IPS-18c (cell line): ENCODE measurements around the gene PRKCA.
"Not testable (repeated sequence)": the region's sequence is repeated elsewhere in the genome, so short reads cannot be mapped to it uniquely, and the experiment has no call there.

Experiments used
- H3K4me3 ChIP-seq: 2 replicates; pipeline ENCODE4 v1.7.0; 2013; ENCODE audit warnings: low read depth, mild to moderate bottlenecking, low read length, moderate library complexity; ENCODE audit not compliant: insufficient read depth
- H3K9me3 ChIP-seq: one replicate; pipeline ENCODE4 v1.6.1; 2013; ENCODE audit warnings: mild to moderate bottlenecking, low read length, moderate library complexity; ENCODE audit not compliant: control insufficient read depth, insufficient read depth

The PRKCA gene

GRCh38 chr17:66386498-66387351, 84.3 kb downstream of the PRKCA start:
- H3K9me3 ChIP-seq: no peaks in the 10 kb centered on the region
- H3K4me3 ChIP-seq: no peak overlapping the region

- Histone ChIP-seq H3K9me3 (no peaks in the 10 kb centered on the region), H3K4me3 (no peak overlapping the region)
Measured at GRCh38 chr17:66387392-66387981, 85.1 kb downstream of the PRKCA start.

DNA sequence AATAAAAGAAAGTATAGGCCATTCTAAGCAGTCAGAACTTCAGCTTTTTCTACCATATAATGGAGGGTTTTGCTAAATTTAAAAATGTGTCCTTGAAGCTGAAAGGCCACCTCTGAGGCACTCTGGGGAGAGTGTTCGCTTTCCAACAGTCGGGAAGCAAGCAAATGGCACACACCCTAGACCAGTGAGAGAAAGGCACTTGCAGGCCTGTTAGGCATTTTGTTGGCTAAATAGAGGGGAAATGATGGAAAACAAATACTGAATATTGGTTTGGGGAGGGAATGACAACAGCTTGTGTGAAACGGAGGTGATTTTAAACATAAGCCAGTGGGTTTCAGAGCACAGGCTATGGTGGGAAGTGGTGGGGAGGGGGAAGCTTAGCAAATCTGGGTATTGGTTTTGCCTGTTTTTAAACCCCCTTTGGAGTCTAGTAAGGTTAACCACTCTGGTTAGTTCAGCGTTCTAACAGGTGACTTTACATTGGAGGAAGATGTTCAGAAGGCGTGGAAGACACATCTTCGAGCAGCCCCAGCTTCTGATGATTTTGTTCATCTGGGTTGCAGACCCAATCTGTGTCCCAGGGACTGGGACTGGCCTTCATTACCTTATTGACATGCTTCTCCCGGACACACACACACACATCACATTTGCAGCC, 90.5 kb downstream of the PRKCA start:
- H3K4me3 ChIP-seq: no peak overlapping the region
- no peaks in the 10 kb centered on the region for H3K9me3 ChIP-seq

DNA sequence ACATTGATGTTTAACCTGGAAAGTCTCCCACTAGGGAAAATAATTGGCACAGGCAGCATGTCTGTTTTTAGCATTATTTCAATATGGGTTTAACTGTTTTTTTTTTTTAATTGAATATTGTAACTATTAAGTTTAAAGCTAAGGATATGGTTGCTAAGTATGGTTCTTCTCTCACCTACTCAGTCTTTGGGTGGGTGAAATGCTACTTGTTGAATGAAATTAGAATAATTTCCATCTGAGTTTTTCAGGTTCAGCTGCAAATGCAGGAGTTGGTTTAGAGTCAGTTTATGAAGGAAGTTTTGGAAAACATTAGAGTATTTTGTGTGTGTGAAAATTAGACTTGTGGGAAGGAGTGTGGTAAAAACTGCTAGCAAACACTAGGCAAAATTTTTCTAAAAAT, 93.5 kb downstream of the PRKCA start:
- H3K9me3 ChIP-seq: no peaks in the 10 kb centered on the region
- H3K4me3 ChIP-seq: no peak overlapping the region

GRCh38 chr17:66397486-66397885, 95.1 kb downstream of the PRKCA start:
- no peaks in the 10 kb centered on the region for H3K9me3 ChIP-seq
- H3K4me3 ChIP-seq: no peak overlapping the region

- H3K4me3 ChIP-seq: no peak overlapping the region
- H3K9me3 ChIP-seq: no peaks in the 10 kb centered on the region
Measured at GRCh38 chr17:66398059-66398458, 95.6 kb downstream of the PRKCA start.

GRCh38 chr17:66398617-66399016, 96.2 kb downstream of the PRKCA start:
- no peaks in the 10 kb centered on the region for H3K9me3 ChIP-seq
- H3K4me3 ChIP-seq: no peak overlapping the region

- Histone ChIP-seq H3K9me3 (no peaks in the 10 kb centered on the region), H3K4me3 (no peak overlapping the region)
Measured at GRCh38 chr17:66399441-66399840, 97.0 kb downstream of the PRKCA start.

DNA sequence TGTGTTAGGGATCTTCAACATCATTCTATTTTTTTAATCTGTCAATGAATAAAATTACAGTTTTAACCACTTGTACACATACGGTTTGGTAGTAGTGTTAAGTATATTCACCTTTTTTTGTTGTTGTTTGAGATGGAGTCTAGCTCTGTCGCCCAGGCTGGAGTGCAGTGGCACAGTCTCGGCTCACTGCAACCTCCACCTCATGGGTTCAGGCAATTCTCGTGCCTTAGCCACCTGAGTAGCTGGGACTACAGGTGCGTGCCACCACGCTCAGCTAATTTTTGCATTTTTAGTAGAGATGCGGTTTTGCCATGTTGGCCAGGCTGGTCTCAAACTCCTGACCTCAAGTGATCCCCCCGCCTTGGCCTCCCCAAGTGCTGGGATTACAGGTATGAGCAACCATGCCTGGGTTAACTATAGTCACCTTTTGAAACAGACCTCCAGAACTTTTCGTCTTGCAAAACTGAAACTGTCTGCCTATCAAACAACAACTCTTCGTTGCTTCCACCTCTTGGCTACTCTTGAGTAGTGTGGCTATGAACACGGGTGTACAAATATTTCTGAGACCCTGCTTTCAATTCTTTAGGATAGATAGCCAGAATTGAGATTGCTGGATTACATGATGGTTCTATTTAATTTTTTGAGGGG, 97.8 kb downstream of the PRKCA start:
- not testable (repeated sequence) for H3K9me3 ChIP-seq, H3K4me3 ChIP-seq

GRCh38 chr17:66400698-66401097, 98.3 kb downstream of the PRKCA start:
- Histone ChIP-seq H3K9me3 (no peaks in the 10 kb centered on the region), H3K4me3 (no peak overlapping the region)

DNA sequence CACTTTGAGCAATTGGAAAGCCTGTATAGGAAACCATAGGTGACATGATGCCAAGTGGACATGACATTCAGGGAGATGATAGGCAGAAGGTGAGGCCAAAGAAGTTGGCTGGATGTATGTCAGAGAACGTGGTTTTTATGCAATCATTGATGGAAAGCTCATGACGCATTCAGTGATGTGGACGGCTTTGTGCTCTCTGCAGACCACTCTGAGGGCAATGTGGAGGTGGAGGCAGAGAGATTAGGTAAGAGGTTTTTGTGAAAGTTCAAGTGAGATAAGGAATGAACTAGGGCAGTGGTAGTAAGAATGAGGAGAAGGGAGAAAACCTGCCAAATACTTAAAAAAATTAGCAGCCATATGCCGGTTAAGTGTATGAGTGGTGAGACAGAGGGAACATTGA, 99.0 kb downstream of the PRKCA start:
- Histone ChIP-seq H3K9me3 (no peaks in the 10 kb centered on the region), H3K4me3 (no peak overlapping the region)

DNA sequence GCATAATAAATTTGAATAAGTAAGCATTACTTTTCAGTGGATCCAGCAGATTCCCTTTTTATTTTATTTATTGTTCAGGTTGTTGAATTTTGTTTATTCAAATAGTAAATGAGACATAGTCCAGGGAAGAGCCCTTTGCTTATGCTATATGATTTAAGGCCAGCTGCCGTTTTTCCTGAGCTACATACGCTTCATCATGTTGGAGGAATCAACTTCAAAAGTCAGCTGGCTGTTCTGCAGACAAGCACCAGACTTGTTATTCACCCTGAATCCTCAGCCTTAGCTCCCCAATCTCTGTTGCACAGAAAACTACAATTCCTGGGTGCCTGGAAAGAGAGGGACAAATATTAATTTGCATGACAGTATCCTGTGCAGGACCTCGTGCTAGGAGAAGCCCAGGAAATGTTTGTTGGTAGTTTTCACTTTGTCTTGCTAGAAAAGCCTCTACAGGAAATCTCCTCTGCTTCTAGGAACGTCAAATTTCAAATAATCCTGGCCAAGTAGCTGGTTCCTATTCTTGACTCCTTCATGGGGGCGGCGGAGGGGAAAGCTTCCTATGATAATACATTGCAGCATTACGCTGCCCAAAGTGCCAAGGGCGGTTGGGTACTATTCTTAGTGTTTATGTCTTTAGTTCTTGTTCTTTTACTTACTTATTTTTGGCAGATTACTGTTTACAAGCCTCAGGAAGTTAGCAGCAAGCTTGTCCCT, 101.6 kb downstream of the PRKCA start:
- H3K4me3 ChIP-seq: no peak overlapping the region
- H3K9me3 ChIP-seq: no peaks in the 10 kb centered on the region

- no peaks in the 10 kb centered on the region for H3K9me3 ChIP-seq
- H3K4me3 ChIP-seq: no peak overlapping the region
Measured at GRCh38 chr17:66405836-66406677, 103.6 kb downstream of the PRKCA start.

GRCh38 chr17:66406701-66407644, 104.6 kb downstream of the PRKCA start:
- Histone ChIP-seq H3K4me3 (no peak overlapping the region), H3K9me3 (no peaks in the 10 kb centered on the region)

GRCh38 chr17:66407864-66408263, 105.5 kb downstream of the PRKCA start:
- H3K9me3 ChIP-seq: no peaks in the 10 kb centered on the region
- no peak overlapping the region for H3K4me3 ChIP-seq
